KMS-11 (cell line): ENCODE data around the gene ITCH.
A peak's percentile ranks its signal among the peaks of the same experiment; 100 is the strongest.

Experiments used
- H2AFZ ChIP-seq: fragments of 200-600 bp; sonication (generic); 2 replicates; pipeline ENCODE4 v1.6.1; 2016; ENCODE audit warnings: antibody characterized with exemption, mixed run types, low read depth
- H3K27ac ChIP-seq: fragments of 200-600 bp; sonication (generic); 2 replicates; pipeline ENCODE4 v1.6.1; 2016; ENCODE audit warnings: mild to moderate bottlenecking, mixed run types
- H3K27me3 ChIP-seq: fragments of 200-600 bp; sonication (generic); 2 replicates; pipeline ENCODE4 v1.6.1; 2017; ENCODE audit warnings: mild to moderate bottlenecking, low read depth, mixed run types, moderate library complexity; ENCODE audit not compliant: insufficient read depth
- H3K36me3 ChIP-seq: fragments of 200-600 bp; sonication (generic); 2 replicates; pipeline ENCODE4 v1.6.1; 2017; ENCODE audit warnings: mild to moderate bottlenecking, mixed run types; ENCODE audit not compliant: insufficient read depth
- H3K4me1 ChIP-seq: fragments of 200-600 bp; sonication (generic); 2 replicates; pipeline ENCODE4 v1.6.1; 2016; ENCODE audit warnings: mild to moderate bottlenecking, low read depth, mixed run types; ENCODE audit not compliant: poor library complexity, severe bottlenecking
- H3K4me2 ChIP-seq: fragments of 200-600 bp; sonication (generic); 2 replicates; pipeline ENCODE4 v1.7.0; 2016; ENCODE audit warnings: mild to moderate bottlenecking, mixed run types
- H3K4me3 ChIP-seq: fragments of 200-600 bp; sonication (generic); IDR thresholded peaks from 2 replicates; pipeline ENCODE4 v1.6.1; 2017; ENCODE audit warnings: low read depth, low read length, mixed read lengths; ENCODE audit not compliant: insufficient read depth
- H3K79me2 ChIP-seq: fragments of 200-600 bp; sonication (generic); 2 replicates; pipeline ENCODE4 v1.6.1; 2016; ENCODE audit warnings: low read depth, mixed run types; ENCODE audit not compliant: insufficient read depth
- H3K9ac ChIP-seq: fragments of 200-600 bp; sonication (generic); 2 replicates; pipeline ENCODE4 v1.6.1; 2016; ENCODE audit warnings: mild to moderate bottlenecking, mixed run types
- H4K20me1 ChIP-seq: fragments of 200-600 bp; sonication (generic); 2 replicates; pipeline ENCODE4 v1.6.1; 2016; ENCODE audit warnings: mild to moderate bottlenecking, mixed run types; ENCODE audit not compliant: insufficient read depth
- CTCF ChIP-seq: fragments of 200-600 bp; sonication (generic); conservative IDR thresholded peaks from 2 replicates; pipeline ENCODE4 v1.6.1; 2017; ENCODE audit warnings: low read depth, mild to moderate bottlenecking, antibody characterized with exemption, low read length, moderate library complexity, mixed read lengths

Gene ITCH

DNA sequence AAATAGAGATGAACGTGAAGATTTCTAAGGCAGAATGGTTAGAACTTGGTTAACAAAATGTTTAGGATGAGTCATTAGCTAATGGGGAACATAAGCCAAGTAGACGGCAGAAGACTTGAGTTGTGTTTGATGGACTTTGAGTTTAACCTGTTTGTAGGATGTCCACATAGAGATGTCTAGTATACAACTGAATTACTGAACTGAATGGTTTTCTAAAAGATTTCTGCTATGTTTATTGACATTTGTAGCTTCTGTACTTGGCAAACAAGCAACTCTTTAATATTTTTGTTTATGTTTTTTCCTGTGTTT, 98.7 kb downstream of the ITCH start:
- H3K36me3 ChIP-seq = peaks cover 4% of the 10 kb centered on the region; the same call in 1 of the 2 replicates
- H3K4me1 ChIP-seq = no peaks in the 10 kb centered on the region
- no peak overlapping the region for H2AFZ ChIP-seq
- H3K4me3 ChIP-seq = no peak overlapping the region
- no peak for TF ChIP-seq CTCF
- H3K79me2 ChIP-seq = peaks cover 6% of the 10 kb centered on the region; the same call in 1 of the 2 replicates
- no peaks in the 10 kb centered on the region for H4K20me1 ChIP-seq
- no peak overlapping the region for H3K4me2 ChIP-seq
- no peaks in the 10 kb centered on the region for H3K27me3 ChIP-seq
- no peak overlapping the region for H3K9ac ChIP-seq
- no peak overlapping the region for H3K27ac ChIP-seq

- peaks cover 53% of the 10 kb centered on the region for H3K4me1 ChIP-seq
- no peaks in the 10 kb centered on the region; the same call in 1 of the 2 replicates for H3K36me3 ChIP-seq
- no peak overlapping the region for H3K4me2 ChIP-seq
- H3K27ac ChIP-seq = no peak overlapping the region
- no peaks in the 10 kb centered on the region for H3K27me3 ChIP-seq
- H3K9ac ChIP-seq = no peak overlapping the region
- H3K79me2 ChIP-seq = peaks cover 12% of the 10 kb centered on the region; the same call in 1 of the 2 replicates
- no peak overlapping the region for H3K4me3 ChIP-seq
- no peak for TF ChIP-seq CTCF
- H4K20me1 ChIP-seq = no peaks in the 10 kb centered on the region
- no peak overlapping the region for H2AFZ ChIP-seq
Measured at GRCh38 chr20:34468951-34469350, 105.9 kb downstream of the ITCH start.

GRCh38 chr20:34472246-34472925, 109.3 kb downstream of the ITCH start:
- H3K27ac ChIP-seq = no peak overlapping the region

DNA sequence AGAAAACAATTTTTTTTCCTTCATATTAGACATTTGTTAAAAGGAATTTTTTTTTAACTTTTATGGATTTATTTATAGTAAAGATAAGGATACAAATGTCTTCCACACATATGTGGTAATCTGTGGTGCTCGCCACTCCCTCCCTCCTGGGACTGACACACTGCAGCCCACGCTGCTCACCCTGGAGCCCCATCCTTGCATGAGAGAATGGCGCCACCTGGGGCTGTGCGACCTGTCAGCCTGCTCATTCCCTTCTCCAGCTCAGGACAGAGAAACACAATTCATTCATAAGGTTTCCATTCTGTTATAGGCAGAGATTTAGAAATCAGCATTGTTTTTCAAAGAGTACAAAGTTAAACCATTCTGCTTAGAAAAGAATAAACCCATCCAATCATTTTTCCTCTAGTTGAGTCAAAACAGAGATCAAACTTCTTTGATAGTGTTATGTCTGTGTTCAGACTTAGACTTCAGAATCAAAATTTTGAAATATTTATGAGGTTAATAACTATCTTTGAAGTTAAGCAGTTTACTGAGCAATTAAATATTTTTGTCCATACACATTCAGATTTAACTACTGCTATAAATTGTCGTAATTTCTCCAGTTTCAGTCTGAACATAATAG, 110.3 kb downstream of the ITCH start:
- Histone ChIP-seq H3K79me2 (peaks cover 6% of the 10 kb centered on the region; the same call in 1 of the 2 replicates), H3K9ac (no peak overlapping the region), H3K27ac (no peak overlapping the region), H3K4me3 (no peak overlapping the region), H4K20me1 (no peaks in the 10 kb centered on the region), H3K4me1 (peaks cover 54% of the 10 kb centered on the region), H2AFZ (no peak overlapping the region), H3K4me2 (no peak overlapping the region), H3K36me3 (no peaks in the 10 kb centered on the region; the same call in 1 of the 2 replicates), H3K27me3 (no peaks in the 10 kb centered on the region)
- TF ChIP-seq CTCF = peak; percentile 57

More at GRCh38 chr20:34472246-34472925, 109.3 kb downstream of the ITCH start:
- Histone ChIP-seq H3K36me3 (no peaks in the 10 kb centered on the region; the same call in 1 of the 2 replicates), H3K9ac (no peak overlapping the region), H3K4me1 (peaks cover 61% of the 10 kb centered on the region), H2AFZ (no peak overlapping the region), H3K4me3 (no peak overlapping the region), H3K79me2 (peaks cover 6% of the 10 kb centered on the region; the same call in 1 of the 2 replicates), H3K4me2 (0 out of 2 replicates have a peak overlapping the region, but pooled peaks have one; percentile 18), H4K20me1 (no peaks in the 10 kb centered on the region), H3K27me3 (no peaks in the 10 kb centered on the region)
- no peak for TF ChIP-seq CTCF
